Nucleus accumbens (tissue), 56 donors: ENCODE results near the gene HBD.
"Not testable (repeated sequence)": the region's sequence is repeated elsewhere in the genome, so short reads cannot be mapped to it uniquely, and the experiment has no call there.

Experiments
- DNase-seq, 56 donors: peaks; one replicate each; lab custom pipeline; 2025; lab: John Stamatoyannopoulos, UW

The HBD gene

DNA sequence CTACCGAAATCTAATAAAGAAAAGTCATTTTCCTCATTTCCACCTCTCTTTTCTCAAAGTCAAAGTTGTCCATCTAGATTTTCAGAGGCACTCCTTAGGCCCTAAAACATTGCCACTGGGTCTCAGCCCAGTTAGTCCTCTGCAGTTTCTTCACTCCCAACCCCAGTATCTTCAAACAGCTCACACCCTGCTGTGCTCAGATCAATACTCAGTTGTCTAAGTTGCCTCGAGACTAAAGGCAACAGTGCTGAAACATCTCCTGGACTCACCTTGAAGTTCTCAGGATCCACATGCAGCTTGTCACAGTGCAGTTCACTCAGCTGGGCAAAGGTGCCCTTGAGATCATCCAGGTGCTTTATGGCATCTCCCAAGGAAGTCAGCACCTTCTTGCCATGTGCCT is 19.7 kb upstream of the HBD start:
- DNase-seq, result not testable (repeated sequence)

DNA sequence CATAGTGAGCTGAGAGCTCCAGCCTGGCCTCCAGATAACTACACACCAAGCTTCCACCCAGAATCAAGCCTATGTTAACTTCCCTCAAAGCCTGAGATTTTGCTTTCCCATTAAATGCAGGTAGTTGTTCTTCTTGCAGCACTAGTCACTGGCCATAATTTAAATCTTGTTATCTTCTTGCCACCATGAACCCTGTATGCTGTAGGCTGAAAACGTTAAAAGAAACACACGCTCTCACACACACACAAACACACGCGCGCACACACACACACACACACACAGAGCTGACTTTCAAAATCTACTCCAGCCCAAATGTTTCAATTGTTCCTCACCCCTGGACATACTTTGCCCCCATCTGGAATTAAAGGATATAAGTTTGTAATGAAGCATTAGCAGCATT is 19.2 kb upstream of the HBD start:
- not testable (repeated sequence) for DNase-seq

DNA sequence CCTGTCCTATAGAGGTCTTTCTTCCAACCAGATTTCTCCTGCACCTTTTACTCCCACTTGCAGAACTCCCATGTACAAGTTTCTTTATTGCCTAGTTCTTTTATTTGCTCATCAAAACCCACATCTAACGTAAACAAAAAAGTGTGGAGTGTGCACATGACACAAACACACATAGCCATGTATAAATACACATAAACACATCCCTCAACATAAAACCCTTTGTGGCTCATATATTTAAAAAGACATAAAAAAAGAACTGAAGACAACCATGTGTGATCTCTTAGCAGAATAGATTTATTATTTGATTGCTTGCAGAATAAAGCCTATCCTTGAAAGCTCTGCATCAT is 18.6 kb upstream of the HBD start:
- no peak for DNase-seq

DNA sequence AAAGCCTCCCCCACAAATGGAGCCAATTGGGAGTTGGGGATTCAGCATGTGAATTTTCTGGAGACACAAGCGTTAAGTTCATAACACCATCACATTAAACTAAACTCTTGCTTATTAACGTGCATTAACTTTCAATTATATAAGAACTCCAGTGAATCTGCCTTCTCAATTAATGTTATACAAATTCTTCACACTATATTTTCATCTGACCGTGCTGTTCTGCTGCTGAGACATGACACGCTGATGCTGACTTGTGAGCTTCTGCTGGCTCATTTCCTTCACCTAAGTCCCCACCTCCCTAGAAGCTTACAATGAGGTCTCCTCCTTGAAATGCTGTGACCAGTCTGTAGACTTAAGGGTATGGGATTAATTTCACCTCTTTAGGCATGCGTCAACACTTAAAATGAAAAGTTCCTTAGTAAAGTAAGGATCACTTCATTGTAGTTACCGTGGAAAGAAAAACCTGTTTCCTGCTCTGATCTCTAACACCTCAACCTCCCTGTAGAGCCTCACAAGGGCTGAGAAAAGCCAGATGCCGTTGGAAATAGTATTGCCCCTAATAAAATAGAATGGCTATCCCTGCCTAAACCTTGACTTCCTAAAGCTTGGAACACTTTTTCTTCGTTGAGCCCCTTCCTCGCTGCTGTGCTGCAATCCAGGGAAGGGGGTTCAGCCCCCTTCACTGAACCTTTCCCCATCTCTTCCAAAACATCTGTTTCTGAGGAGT is 18.1 kb upstream of the HBD start:
- DNase-seq, result no peak

DNA sequence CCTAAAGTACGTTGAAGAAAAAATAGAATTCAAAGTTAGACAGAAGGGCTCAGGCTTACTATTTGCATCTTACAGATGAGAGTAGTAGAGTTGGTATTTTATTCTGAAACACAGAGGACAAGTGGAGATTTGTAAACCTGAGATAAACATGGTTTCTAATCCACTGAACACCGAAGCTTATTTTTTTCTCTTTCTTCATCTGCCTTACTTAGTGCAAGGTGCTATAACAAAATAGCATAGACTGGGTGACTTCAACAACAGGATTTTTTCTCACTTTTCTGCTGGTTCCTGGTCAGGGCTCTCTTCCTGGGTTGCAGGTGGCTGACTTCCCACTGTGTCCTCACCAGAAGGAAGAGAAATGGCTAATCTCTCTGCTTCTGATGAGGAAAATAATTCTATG is 17.5 kb upstream of the HBD start:
- DNase-seq, result no peak

DNA sequence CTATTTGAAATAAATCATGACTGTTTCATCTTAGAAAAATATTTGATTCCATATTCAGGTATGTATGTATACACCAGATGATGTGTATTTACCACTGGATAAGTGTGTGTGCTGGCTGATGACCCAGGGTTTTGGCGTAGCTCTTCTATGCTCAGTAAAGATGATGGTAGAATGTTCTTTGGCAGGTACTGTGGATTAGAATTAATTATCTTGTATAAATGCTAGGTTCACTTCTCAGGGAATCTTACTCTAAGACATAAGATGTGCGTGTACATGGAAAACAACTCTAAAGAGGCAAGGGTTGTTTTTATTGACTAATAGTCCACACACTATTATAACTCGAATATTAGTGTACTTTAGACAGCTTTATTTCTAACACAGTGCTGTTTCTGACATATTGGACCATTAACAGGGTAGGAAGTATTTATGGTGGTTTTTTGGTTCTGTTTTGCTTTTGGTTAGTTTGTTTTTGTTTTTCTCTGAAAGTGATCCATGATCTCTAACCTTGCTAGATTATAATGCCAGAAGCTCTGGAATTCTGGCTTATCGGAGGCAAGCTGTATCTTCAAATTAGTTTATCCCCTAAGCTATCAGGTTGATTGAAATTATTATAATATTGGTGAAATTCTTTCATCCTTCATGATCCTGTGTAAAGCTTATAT is 16.4 kb upstream of the HBD start:
- no peak for DNase-seq

DNA sequence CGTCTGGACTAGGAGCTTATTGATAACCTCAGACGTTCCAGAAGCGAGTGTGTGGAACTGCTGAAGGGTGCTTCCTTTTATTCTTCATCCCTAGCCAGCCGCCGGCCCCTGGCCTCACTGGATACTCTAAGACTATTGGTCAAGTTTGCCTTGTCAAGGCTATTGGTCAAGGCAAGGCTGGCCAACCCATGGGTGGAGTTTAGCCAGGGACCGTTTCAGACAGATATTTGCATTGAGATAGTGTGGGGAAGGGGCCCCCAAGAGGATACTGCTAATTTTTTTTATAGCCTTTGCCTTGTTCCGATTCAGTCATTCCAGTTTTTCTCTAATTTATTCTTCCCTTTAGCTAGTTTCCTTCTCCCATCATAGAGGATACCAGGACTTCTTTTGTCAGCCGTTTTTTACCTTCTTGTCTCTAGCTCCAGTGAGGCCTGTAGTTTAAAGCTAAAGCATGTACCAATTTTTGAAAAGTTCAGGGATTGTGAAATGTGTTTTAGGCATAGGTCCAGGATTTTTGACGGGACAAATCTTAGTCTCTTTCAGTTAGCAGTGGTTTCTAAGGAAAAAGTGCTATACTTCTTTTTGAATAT is 15.6 kb upstream of the HBD start, which contains the start of gene HBG1:
Gene HBG1, minus strand, starts transcription at position 51 of the 590 bp plus-strand sequence. CDS start 53 bp downstream, outside the sequence.
- not testable (repeated sequence) for DNase-seq

DNA sequence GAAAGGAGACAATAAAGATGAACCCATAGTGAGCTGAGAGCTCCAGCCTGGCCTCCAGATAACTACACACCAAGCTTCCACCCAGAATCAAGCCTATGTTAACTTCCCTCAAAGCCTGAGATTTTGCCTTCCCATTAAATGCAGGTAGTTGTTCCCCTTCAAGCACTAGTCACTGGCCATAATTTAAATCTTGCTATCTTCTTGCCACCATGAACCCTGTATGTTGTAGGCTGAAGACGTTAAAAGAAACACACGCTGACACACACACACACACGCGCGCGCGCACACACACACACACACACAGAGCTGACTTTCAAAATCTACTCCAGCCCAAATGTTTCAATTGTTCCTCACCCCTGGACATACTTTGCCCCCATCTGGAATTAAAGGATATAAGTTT is 14.2 kb upstream of the HBD start:
- not testable (repeated sequence) for DNase-seq

DNA sequence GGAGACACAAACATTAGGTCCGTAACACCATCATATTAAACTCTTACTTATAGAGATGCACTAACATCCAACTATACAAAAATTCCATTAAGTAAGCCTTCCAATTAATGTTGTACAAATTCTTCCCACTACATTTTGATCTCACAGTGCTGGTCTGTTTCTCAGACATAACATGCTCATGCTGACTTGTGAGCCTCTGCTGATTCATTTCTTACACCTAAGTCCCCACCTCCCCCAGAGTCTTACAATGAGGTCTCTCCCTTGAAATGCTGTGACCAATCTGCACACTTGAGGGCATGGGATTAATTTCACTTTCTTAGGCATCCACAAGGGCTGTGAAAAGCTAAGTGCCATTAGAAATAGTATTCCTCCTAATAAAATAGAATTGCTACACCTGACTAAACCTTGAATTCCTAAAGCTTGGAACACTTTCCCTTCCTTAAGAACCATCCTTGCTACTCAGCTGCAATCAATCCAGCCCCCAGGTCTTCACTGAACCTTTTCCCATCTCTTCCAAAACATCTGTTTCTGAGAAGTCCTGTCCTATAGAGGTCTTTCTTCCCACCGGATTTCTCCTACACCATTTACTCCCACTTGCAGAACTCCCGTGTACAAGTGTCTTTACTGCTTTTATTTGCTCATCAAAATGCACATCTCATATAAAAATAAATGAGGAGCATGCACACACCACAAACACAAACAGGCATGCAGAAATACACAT is 13.3 kb upstream of the HBD start:
- DNase-seq, result no peak

DNA sequence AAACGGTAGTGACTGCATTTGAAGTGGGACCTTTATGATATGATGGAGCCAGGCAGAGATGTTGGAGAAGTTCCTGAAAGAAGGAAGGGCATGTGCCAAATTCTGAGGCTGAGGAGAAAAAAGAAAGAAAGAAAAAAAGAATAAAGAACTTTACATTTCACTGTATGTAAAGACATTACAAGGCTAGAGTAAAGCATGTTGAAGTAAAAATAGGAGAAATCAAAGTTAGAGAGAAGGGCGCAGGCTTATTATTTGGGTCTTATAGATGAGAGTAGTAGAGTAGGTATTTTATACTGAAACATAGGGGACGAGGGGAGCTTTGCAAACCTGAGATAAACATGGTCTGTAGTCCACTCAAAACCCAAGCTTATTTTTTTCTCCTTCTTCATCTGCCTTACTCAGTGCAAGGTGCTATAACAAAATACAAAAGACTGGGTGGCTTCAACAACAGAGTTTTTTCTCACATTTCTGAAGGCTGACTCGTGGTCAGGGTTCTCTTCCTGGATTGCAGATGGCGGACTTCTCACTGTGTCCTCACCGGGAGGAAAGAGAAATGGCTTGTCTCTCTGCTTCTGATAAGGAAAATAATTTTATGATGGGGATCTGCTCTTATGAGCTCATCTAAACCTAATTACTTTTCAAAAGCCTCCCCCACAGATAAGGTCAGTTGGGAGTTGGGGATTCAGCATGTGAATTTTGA is 12.6 kb upstream of the HBD start:
- DNase-seq, result no peak

DNA sequence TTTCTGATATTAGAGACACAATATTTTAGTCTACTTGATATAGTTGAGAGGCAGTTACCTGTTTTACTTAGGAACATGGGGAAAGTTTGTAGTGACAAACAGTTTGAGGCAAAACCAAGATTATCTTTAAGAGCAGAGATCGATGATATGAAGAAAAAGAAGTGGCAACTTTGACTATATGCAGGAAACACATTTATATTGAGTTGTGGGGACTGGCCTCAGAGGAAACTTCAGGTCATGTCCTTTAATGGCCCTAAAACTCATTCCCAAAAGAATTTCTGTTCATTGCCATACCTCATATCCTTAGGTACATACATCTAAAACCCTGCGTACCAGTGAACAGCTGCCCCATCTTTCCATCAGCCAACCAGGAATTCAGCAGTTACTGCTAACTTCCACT is 10.9 kb upstream of the HBD start:
- no peak for DNase-seq

DNA sequence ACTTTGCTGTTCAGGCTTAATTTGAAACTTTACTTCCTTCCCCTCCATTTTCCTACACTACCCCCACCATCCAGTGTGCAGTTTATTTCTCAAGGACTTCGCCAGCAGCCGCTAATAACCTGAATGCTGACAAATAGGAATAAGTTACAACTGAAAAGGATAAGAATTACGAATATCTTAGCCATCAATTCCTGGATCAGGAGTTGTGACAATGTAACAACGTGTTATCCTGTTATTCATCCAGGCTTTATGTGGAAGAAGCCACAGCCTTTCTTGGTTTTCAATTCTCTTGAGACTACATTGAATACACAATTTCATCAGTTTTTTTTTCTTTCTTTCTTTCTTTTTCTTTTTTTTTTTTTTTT is 9.5 kb upstream of the HBD start:
- DNase-seq, result no peak

DNA sequence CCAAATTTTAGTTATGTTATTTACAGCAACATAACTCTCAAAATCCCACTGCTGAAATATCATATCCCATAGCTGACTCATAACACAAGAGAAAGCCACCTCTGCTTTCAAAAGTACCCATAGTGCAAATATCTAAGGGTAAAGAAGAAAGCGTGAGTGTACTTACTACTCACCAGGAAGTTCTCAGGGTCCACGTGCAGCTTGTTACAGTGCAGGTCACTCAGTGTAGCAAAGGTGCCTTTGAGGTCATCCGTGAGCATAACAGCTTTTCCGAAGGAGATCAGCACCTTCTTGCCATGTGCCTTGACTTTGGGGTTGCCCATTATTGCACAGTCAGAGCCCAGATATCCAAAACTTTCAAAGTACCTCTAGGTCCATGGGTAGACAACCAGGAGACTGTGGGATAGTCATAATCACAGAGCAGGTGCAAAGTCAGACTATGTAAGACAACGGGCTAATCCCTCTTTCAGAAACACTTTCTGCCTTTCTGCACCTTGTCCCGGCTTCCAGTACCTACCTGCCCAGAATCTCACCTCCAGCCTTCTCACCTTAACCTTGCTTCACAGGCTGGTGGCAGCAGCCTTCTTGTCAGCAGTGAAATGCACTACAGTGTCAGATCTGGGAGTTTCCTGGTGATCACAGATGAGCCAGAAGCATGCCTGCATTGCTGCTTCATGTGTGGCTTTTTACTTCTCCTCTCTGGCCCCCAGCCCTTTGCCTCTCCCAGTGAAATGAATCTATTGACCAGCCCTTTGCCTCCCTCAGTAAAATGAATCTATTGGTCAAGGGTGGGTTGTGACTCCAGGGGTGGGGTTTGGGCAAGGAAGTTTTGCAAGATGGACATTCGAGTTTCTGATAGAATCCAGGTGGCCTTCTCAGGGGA is 8.9 kb upstream of the HBD start:
- DNase-seq, result no peak

DNA sequence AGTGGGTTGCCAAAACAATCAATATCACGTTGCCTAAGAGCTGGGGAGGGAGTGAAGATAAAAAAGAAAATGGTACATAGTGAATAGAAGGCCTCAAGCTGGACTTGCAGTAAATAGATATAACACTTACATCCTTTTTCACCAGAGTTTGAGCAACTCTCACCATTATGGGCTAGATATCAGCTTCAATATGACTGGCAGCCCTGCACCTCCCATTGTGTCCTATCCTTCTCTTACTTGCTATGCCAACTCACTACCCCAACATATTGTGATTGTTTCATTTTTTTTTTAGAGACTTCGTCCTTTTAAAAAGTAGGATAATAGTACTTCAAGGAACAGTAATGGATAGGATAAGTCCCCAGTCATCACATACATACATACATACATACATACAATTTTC is 7.9 kb upstream of the HBD start:
- DNase-seq, result no peak

DNA sequence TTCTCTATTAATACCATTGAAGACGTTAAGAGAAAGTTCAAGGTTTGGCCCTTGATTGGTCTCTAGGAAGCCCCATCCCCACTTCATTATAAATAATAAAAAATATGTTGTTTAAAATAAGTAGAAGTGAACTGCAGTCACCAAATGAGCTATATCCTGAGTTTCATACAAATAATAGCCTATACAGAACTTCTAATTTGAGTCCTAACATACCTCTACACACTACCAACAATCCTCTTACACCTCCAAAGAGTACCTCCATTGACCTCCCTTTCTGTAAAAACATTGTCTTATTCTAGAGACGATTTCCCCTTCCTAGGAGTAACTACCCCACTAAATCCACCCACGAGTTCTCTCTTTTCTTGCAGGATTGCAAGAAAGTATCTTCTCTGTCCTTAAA is 7.2 kb upstream of the HBD start:
- no peak for DNase-seq

DNA sequence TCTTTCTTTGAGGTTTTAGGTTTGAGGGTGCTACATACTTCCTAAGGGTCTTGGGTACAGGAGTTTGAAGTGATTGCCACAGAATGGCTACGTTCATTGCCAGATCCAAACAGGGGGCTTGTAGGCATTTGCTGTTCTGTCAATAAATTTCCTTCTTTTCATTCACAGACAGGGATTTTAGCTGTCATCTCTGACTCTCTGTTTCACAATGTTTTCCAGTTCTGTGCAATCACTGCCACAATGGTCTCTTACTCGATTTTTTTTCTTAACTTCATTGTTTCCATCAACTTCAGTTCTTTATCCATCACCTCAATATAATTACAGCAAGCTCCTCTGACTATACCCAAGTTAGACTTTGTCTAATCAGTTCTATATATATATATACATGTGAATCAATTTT is 6.2 kb upstream of the HBD start:
- DNase-seq, result no peak

DNA sequence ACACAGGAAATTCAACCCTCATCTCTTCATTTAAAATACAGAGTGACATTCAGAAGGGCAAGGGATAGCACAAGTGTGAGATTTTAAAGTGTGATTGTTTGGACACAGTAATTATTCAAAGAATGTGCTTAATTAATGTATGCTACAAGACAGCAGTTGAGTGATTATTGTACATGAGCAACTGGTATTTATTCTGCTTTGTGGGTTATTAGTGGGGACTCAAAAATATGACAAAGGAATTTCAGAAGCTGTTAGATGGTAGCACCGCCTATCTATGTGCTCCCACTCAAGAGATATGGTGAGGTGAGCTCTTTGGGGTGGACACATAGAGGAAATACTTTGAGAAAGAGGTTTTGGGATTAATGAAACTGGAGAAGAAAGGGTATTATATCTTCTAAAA is 5.8 kb upstream of the HBD start:
- DNase-seq, result no peak

DNA sequence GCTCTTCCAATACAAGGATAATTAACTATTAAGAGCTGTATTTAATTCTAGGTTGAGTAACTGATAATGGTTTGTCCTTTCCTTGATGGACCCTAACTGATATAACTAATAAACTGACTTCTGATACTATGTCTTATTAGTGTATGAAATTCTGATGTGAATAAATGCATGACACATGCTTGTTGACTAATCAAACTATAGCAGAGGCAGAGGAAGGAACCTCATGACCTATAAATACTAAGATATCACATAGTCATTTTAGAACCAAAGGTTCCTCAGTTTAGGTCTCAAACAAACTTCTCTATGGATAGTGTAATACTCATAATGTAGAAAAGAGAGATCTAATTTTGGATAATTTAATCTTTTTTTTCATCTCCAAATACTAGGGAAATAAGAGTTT is 4.8 kb upstream of the HBD start:
- no peak for DNase-seq

DNA sequence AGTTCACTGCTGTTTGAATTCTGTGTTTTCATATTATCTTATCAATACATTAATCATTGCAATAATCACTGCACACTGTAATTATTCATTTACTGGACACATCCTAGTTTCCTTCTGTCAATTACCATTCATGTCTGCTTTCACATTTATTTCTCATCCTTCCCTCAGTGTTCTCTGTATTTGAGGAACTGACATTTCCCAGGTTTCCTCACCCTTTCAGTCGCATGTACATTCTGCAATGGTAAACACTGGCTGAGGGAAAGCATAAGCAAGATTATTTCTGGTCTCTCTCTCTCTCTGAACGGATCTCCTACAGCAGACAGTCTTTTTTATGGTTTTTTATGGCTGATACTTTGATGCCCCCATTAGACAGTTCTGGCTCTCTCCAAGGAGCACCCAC is 4.2 kb upstream of the HBD start:
- no peak for DNase-seq

DNA sequence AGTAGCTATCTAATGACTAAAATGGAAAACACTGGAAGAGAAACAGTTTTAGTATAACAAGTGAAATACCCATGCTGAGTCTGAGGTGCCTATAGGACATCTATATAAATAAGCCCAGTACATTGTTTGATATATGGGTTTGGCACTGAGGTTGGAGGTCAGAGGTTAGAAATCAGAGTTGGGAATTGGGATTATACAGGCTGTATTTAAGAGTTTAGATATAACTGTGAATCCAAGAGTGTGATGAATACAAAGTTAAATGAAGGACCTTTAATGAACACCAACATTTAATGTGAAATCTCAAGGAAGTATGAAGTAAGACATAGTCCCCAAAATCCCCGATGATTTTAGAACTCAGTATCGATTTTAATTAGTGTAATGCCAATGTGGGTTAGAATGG is 3.1 kb upstream of the HBD start:
- DNase-seq, result no peak
